CD4-positive, alpha-beta T cell treated with Interleukin-15 for 1 hour (primary cell): Measurements from ENCODE around the gene SHC3.
A peak's percentile ranks its signal among the peaks of the same experiment; 100 is the strongest.

Experiments
- DNase-seq: peaks from one replicate; pipeline ENCODE4 v3.0.0-alpha.2; 2020

The SHC3 gene

DNA sequence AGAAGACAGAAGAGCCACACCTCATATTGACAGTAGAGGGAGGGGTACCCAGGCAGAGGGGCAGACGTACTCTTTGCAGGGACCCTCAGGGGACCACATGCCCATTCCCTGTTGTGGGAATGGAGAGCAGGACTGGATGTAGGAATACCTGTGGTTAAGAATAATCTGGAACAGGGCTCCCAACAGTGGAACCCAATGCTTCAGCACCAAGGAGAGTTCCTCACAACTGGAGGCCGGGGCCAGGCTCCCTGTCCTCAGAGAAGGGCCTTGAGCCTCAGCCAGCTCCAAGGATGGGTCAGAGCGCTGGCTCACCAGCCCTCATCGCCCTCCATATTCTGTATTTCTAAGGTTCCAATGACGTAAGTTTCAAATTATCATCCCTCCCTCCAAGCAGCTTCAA is 7.4 kb upstream of the SHC3 start:
- no peak for DNase-seq

DNA sequence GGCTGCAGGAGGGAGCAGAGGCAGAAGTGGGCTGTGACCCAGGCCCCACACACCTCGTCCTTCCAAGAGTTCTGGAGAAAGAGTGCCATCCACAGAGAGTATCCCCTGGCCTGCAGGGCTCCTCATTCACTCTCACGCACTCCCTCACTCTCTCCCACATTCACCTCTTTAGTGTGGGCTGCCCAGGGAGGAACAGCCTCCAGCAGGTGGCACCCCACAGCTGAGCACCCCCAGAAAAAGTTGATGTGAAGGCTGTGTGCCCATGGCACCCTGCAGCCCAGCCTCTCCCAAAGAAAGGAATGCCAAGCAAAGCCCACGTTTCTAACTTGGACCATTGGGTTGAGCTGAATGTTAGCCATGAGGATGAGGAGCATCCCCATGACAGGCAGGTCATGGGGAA is 4.5 kb upstream of the SHC3 start:
- no peak for DNase-seq

DNA sequence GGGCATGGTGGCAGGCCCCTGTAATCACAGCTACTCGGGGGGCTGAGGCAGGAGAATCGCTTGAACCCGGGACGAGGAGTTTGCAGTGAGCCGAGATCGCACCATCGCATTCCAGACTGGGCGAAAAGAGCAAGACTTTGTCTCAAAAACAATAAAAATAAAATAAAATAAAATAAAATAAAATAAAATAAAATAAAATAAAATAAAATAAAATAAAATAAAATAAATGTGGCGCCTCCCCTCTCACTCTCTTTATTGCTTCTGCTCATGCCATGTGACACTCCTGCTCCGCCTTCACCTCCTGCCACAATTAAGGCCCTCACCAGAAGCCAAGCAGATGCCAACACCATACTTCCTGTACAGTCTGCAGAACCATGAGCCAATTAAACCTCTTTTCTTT is 3.8 kb upstream of the SHC3 start:
- no peak for DNase-seq

DNA sequence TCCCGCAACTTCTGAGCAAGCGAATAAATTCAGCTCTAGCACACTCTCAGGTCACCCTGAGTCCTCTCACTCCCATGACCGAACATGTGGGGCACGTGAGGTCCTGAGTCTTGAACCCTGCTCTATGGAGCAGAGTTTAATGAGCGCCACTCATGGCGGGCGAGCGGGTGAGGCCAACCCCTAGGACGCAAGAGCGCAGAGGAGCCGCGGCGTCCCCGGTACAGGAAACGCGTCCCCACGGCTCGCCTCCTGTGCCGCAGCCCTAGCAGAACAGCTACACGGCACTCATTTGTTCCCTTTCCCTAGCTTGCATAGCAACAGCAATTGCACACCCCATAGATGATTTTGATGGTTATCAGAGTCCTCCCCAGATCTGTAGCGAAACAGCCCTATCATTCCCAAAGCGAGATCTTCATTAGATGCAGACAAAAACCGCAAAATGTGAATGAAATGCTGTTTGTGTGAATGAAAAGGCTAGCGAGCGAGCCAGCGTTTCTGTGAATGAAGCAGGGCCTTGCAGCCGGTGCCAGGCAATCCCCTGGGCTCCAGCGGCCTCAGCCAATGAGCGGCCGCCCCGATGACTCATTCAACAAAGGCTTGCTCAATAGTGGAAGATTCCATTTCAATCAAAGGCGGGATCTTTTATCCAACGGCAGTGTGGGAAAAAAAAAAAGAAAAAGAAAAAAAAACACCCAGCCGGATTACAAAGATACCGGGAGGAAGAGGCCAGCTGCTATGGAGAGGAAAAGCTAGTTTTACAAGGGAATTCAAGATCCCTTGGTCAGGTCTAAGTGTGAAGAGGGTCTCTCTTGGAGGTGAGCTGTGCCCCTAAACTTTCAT is 1.5 kb upstream of the SHC3 start:
- DNase-seq: peak; percentile 21

DNA sequence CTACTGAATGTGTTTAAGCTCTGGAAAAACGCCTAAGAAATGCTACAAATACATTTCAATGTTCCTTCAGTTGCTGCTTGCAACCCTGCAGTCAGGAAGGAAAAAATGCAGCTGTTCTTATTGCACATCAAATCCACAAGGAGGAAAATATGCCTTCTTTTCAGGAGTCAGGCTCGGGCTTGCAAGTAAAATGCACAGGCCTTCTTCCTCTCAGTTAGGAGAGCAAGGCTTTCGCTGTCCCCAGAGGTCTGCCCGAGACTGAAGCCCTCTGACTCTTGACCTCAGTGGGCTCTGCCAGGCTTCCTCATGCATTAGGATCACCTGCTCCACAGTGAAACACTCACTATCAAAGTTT is 899 bp upstream of the SHC3 start:
- DNase-seq: no peak

DNA sequence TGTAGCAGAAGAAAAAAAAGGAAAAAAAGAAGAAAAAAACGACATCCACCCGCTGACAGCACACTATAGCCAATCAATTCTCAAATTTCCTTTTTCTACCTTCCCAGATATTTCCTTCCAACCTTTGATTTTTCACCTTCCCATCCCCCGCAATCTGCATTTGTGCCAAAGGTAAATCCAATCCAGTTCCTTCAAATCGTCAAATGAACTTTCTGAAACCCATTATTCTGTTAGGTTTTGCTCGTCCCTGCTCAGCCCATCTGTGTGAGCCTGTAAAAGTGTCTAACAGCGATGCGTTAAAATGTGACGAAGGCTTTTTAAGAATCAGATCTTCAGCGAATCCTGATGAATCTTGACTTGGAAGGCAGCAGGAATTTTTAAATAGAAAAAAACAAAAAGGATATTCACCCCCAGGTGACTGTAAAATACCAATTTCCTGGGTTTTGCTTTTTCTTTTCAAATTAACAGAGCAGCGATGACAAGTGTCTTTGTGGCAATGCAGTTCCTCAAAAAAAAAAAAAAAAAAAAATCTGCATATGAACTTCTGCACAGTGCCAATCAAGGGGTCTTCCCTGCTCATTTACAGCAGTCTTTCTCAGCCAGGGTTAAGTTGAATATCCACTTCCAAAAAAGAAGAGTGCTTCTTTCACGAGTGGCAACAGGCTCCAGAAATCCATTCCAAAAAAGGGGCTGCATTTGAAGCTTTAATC is 367 bp upstream of the SHC3 start:
- no peak for DNase-seq

DNA sequence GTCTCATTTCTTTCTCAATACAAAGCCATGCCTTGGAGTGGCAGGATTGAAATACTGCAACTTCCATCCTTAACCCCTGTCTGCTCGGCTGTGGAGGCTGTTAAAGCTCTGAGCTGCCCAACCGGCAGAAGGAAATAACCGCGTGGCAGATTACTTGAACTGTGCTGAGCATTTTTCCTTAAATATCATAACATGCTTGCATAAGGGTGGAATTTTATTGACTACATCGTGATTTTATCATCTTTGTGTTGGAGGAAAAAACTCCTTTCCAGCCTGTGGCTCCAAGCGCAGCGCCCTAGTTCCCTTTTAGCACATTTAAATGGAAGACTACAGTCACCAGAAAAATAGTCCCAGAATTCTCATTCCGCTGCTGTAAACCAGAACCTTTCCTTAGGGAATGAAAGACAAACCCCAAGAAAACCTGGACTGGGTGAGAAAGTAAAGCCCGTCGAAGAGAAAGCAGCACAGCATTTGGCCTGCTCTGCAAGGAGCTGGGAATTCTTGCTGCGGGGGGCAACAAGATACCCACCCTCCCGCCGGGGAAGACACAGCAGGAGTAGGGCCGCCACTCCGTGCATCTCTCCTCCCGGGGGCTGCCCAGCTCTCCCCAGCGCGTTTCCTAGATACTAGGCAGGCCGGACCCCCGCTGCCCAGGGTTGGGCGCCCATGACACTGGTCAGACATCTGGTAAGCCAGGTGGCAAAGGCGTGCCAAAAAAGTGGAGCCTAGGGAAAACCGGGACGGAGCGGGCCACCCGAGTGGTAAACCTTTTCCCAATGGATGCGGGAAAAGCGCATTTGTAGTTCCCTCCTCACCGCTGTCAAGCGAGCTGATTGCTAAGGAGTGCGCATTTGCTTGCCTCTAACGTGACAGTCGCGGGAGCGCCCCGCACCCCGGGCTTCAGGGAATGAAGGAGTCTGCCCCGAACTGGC is 1.3 kb downstream of the SHC3 start:
- no peak for DNase-seq

DNA sequence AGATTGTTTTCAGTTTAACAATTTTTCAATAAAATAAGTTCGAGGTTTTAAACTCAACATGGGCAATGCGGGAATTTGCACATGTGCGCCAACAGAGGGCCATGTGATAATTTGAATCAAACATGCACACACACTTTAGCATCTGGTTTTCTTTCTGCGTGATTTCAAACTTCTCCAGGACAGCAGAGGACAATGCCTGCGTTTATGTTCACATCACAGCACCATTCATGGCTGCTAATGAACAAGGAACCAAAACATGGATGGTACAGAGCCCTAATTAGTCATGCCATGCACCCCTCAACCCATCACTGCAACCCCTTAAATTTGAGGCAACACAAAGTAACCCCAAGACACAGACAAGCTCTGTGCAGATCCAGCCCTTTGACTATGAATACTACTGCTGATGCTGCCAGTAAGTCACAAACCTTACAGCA is 2.8 kb downstream of the SHC3 start:
- no peak for DNase-seq

DNA sequence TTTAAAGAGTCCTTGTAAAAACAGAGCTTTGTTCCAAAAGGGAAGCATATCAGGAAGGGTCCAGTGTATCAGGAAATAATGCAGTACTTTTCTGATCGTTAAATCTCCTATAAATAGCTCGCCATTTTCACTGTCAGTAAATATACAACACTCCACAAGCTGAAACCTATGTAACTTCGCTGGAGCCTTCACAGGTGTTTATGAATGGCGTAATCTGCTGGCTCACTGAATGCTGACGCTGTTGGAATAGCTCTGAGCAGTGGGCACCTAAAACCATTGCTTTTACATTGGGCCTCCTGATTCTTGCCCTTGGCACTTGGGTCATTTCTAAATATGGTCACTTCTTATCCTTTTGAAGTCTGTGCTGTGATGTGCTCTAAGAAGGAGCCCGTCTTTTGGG is 4.3 kb downstream of the SHC3 start:
- DNase-seq: no peak

DNA sequence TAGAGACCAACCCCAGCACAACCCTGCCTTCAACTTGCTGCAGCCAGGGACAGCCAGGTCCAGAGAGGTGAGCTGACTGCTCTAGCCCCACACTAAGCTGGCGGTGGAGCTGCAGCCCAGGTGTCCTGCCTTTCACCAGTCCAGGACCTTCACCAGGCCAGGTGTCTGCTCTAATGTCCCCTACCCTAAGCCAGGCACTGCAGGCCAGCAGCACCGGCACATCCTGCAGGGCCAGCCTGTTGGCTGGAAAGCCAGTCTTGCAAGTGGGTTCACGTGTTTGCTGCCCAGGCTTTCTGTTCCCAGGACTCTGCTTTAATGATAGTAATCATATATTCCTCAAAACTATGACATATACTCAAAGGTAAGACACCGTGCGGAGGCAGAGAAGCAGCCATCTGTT is 5.5 kb downstream of the SHC3 start:
- DNase-seq: no peak

DNA sequence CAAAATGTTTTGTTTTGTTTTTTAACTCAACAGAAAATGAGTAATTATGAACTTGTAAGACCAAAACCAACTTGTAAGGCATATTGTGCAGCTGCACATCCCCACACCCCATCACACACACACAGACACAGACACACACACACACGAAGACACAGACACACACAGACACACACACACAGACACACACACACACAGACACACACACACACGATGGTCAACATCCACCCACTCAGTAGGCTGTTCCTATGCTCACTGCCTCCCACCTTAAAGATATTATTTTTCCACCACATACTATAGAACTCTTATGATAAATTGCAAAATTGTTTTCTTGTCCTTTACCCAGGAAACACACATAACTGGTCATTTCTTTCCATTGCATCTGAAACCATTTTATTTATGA is 6.2 kb downstream of the SHC3 start:
- no peak for DNase-seq

DNA sequence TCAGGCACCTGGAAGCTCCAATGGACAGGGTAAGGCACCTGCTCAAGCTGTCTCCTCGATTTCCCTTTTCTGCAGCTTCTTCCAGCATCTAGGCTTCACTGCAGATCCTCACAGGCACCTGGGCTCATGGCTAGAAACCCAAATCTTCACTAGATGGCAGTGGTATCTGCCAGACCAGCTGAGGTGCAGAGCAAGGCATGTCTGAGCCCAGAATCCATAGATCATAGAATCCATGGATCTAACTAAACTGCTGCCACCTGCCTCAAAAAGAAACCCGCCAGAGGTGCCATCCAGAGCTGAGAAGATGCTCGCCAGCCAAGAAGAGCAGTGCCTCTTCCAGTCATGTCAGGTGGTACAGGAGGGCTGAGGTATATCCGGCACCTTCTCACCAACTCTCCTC is 6.9 kb downstream of the SHC3 start:
- no peak for DNase-seq

DNA sequence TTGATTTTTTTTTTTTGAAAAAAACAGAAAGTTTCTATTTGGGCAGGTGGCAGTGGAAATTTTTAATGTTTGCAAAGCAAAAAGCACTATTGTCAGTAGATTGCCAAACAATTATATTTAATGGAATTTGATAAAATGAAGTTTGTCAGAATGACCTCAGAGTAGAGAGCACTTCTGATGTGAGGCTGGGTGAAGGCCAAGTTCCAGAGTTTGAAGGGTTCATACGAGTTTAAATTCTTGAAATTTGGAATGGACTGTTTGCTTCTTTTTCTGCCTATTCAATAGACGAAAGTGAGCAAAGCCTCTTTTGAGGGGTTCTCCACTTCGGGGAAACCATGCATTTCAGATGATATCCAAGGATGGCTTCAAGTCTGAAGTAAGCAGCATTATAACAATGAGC is 7.4 kb downstream of the SHC3 start:
- DNase-seq: no peak

DNA sequence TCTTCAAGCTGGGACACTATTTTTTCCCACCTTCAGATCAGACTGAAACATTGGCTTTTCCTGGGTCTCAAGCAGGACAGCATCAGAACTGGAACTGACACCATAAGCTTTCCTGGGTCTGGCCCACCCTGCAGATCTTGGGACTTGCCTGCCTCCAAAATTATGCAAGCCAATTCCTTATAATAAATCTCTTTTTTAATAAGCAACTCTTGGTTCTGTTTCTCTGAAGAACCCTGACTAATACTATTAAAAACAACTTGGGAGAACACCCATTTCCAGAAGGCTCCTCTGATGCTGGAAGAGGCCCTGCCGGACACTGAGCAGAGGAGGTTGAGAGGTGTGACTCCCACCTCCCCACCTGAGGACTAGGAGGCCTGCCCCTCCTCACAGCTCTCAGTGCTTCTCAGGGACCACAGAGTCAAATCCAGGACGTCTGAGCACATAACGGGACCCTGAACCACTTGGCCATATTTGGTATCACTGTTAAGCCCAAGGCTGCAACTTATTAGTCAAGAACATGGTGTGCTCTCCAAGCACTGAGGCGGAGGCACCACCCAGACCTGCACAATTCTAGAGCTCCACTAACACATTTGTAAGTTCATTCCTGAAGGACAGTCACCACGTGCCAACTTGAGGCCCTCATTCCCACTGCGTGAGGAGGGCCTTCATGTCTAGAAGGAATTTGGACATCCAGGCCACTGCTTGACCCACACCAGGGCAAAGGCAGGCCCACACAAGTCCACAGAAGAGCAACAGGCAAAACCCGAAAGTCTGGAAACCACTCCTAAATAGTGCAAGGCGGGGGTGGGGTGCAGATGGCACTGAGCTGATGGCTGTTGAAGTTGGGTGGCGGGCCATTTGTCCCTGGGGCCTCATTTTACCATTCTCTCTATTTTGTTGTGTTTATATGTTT is 9.5 kb downstream of the SHC3 start:
- DNase-seq: no peak

DNA sequence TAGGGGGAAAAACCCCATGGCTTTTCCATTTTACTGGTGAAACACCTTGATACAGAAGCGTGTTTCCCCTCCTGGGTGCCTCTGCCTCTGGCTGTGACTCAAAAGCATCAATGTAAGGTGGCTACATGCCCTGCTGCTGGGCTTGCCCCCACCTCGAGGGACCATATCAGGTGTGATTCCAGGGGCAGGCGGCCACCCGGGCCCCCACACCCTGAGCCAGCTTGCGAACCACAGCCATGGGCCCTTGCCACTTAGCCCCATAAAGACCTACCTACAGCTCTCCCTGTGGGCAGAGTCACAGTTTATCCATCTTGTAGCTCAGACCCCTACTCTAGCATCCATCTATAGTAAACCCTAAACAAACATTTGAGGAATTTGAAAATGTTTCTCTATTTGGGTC is 10.8 kb downstream of the SHC3 start:
- DNase-seq: no peak

DNA sequence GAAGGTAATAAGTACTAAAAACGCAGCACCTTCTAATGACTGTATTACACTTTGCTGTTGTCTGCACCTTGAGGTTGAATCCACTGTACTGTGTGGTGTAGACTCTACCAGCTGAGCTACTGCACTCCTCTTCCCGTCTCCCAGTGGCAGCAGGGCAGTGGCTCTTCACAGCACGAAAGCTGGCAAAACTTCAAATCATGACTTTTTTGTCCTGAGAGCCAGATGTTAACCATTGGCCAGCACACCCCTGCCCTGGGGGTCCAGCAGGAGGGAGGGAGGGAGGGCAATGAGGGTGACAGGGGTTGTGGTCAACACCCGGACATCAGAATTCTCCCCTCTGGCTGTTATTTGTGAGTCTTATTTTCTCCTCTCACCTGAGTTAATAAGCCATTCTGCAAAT is 11.8 kb downstream of the SHC3 start:
- DNase-seq: no peak

DNA sequence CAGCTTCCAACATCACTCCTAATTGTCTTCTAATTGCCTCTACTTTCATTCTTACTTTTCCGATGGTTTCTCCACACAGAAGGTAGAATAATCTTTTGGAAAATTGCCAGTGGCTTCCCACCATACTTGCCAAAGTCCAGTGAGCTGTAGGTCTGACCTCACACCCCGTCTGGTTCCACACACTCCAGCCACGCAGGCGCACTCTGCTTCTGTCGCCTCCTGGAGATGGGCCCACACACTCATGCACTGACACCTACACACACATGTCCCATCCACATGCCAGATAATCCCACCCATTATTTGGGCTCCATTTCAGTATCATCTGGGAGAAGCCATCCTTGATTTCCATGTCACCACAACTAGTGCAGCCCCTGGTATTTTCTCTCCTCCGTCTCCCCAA is 12.7 kb downstream of the SHC3 start:
- no peak for DNase-seq

DNA sequence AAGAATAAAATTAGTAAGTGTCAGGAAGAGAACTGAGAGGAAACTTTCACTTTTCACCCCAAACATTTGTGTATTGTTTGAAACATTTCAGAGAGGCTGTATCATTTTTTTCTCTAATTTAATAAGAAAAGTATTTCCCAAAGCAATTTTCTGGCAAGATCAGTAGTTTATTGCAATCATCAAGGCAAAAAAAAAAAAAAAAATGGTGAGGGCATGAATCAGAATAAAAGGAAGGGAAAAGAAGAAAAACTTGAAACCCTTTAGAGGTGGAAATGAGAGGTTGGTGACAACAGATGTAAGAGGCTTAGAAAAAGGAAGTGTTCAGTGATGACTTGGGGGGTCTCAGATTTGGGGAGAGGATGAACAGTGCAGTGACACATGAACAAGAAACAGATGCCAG is 13.3 kb downstream of the SHC3 start:
- DNase-seq: no peak

DNA sequence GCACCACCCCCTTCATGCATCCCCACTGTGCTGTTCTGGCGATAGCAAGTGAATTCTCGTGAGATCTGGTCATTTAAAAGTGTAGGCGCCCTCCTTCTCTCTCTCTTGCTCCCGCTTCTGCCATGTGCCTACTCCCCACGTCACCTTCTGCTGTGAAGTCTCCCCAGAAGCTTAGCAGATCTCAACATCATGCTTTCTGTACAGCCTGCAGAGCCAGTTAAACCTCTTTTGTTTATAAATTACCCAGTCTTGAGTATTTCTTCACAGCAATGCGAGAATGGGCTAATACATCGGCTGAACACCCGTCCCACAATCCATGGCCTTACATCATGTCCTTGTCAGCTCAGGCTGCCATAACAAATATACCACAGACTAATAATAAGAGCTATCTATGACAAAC is 17.4 kb downstream of the SHC3 start:
- no peak for DNase-seq

DNA sequence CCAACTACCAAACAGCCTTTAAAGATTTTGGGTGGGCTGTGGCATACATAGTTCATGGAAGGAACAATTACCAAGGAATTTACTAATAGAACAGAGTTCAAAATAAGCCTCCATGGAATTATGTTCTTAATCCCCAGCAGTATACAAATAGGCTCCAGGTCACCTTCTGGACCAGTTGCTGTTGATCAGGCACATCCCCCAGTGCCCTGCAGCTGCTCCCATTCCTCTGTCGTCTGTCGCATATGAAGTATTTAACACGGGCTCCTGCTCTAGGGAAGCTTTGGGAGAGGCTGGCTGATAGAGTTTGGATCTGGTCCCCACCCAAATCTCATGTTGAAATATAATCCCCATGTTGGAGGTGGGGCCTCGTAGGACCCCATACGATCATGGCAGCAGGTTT is 17.8 kb downstream of the SHC3 start:
- DNase-seq: no peak

DNA sequence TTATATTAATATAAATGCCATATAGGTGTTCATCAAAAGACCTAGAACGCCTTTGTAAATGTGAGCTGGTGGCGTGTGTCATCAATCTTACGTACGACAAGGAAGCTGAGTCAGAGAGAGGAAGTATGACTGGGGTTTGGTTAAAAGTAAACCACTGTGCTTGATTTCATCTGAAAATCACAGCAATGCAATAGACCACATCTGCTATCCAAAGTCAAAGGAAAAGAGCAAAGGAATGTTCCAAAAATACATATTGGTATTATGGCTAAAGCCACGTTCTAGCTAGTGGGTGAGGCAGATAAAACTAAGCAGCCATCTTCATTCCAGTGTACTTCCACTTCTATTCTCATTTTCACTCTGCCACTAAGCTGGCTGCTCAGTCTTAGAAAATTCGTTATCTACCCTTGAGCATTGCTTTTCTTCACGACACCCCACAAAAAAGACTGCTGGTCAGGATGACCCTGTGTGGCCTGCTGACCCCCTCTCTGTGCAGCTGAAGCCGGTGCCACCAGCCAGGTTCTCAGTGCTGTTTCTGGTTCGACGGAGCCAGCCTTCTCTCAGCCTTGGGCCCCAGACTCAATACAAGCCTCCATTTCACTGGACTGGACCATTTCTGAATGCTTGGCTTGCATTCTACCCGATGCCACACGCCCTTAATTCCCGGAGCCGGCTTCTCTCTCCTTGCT is 23.8 kb downstream of the SHC3 start:
- DNase-seq: peak; percentile 27

DNA sequence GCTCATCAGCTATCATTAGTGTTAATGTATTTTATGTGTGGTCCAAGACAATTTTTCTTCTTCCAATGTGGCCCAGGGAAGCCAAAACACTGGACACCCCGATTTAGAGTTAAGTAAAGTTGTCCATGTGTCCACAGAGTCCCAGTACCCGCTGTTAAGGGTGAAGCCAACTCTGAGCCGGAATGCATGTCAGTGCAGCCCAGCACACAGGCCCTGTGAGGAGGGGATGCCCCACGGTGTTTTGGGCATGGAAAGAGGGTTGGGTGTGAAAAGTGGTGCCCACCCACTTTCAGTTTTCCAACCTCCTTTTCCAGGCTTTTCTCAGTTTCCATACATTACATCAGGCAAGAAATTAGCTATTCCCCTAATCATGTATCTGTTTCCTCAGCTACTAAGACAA is 24.4 kb downstream of the SHC3 start:
- DNase-seq: no peak
